WERI-Rb-1 (cell line): ENCODE measurements around the gene TMSB15C.
"Not testable (repeated sequence)": the region's sequence is repeated elsewhere in the genome, so short reads cannot be mapped to it uniquely, and the experiment has no call there.

Source experiments
- DNase-seq: peaks from one replicate; pipeline ENCODE4 v3.0.0-alpha.2; 2020
- H3K27ac ChIP-seq: fragments of 250-450 bp; sonication (Bioruptor Pico); 2 replicates; pipeline ENCODE4 v1.5.1; 2020; ENCODE audit warnings: mild to moderate bottlenecking, moderate library complexity
- H3K27me3 ChIP-seq: fragments of 250-450 bp; sonication (Bioruptor Pico); 2 replicates; pipeline ENCODE4 v1.5.1; 2021; ENCODE audit warnings: mild to moderate bottlenecking, low read depth, moderate library complexity; ENCODE audit not compliant: insufficient read depth, severe bottlenecking
- H3K36me3 ChIP-seq: fragments of 250-450 bp; sonication (Bioruptor Pico); 2 replicates; pipeline ENCODE4 v1.5.1; 2020; ENCODE audit warnings: mild to moderate bottlenecking, moderate library complexity
- H3K4me3 ChIP-seq: 2 replicates; pipeline ENCODE4 v1.5.1; 2011; ENCODE audit warnings: low read depth, mild to moderate bottlenecking, control low read depth, low read length
- H3K9me3 ChIP-seq: fragments of 250-450 bp; sonication (Bioruptor Pico); 2 replicates; pipeline ENCODE4 v1.5.1; 2021; ENCODE audit warnings: mild to moderate bottlenecking, moderate library complexity; ENCODE audit not compliant: severe bottlenecking
- CTCF ChIP-seq: IDR thresholded peaks from 2 replicates; pipeline ENCODE4 v1.5.1; 2011; ENCODE audit warnings: low read depth, mild to moderate bottlenecking, control low read depth, inconsistent platforms, low read length

The TMSB15C gene

GRCh38 chrX:104112326-104112951 is 36.4 kb upstream of the TMSB15C start, which contains the start of gene ZCCHC18:
Gene ZCCHC18, plus strand, starts transcription at chrX:104112523. Its CDS starts 1,589 bp downstream, at chrX:104114112.
- no peak for TF ChIP-seq CTCF
- Histone ChIP-seq H3K4me3 (peak within 1 kb of the TSS; percentile 49), H3K9me3 (no peaks in the 10 kb centered on the region), H3K36me3 (no peaks in the 10 kb centered on the region), H3K27ac (peak within 1 kb of the TSS; percentile 74), H3K27me3 (peaks cover 6% of the 10 kb centered on the region)
- peak; percentile 62 for DNase-seq

DNA sequence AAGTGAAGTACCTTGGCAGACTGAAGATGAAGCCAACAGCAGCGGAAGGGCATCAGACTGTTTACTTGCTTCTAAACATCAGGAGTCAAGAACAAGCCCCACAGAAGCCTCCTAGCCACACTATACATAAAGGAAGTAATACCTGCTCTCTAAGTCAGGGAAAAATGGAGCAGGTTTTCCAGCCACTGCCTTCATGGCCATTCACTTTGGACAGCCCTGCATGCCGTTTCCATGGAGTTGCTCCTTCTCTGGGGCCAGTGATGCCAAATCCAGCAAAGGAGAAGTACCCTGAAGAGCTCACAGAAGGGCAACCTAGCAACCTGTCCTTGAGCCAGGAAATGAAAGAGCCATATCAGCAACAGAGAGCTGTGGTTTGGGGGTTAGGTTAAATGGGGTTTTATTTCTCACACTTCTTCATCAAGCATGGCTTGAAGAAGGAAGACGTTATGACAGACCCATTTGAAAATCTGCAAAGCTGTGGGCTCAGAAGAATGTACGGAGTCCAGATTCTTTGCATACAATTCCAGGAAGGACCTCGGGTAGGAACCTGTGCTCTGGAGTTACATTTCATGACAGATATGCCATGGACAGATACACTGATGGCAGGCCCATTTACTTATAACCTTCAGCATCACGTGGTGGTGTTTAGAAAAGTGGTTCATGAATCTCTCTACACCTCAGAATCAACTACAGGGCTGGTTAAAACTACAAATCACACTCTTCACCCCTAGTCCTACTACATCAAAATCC is 34.6 kb upstream of the TMSB15C start:
- not testable (repeated sequence) for H3K36me3 ChIP-seq, H3K27ac ChIP-seq, H3K9me3 ChIP-seq, H3K27me3 ChIP-seq, H3K4me3 ChIP-seq, DNase-seq

- Histone ChIP-seq H3K9me3 (no peaks in the 10 kb centered on the region), H3K27me3 (peaks cover 6% of the 10 kb centered on the region), H3K36me3 (no peaks in the 10 kb centered on the region)
These were observed 32.9 kb upstream of the TMSB15C start for GRCh38 chrX:104108955-104109354.

GRCh38 chrX:104105330-104106262 is 29.6 kb upstream of the TMSB15C start:
- TF ChIP-seq CTCF: no peak

More at GRCh38 chrX:104108955-104109354, 32.9 kb upstream of the TMSB15C start:
- Histone ChIP-seq H3K27ac (no peak overlapping the region), H3K4me3 (no peak overlapping the region)
- DNase-seq: no peak
- no peak for TF ChIP-seq CTCF

GRCh38 chrX:104104676-104105075 is 28.6 kb upstream of the TMSB15C start:
- DNase-seq: no peak
- no peak for TF ChIP-seq CTCF

More at GRCh38 chrX:104105330-104106262, 29.6 kb upstream of the TMSB15C start:
- Histone ChIP-seq H3K4me3 (no peak overlapping the region), H3K36me3 (no peaks in the 10 kb centered on the region), H3K27me3 (no peaks in the 10 kb centered on the region), H3K27ac (no peak overlapping the region), H3K9me3 (no peaks in the 10 kb centered on the region)
- no peak for DNase-seq

DNA sequence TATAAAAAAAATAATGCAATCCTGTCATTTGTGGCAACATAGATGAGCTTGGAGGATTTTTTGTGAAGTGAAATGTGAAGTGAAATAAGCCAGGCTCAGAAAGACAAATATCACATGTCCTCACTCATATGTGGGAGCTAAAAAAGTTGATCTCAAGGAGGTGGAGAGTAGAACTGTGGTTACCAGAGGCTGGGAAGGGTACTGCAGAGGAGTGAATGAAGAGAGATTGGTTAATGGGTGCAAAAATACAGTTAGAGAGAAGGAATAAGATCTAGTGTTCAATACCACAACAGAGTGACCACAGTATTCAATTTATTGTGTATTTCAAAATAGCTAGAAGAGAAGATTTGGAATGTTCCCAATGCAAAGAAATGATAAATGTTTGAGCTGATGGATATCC is 22.9 kb upstream of the TMSB15C start:
- Histone ChIP-seq H3K9me3 (no peaks in the 10 kb centered on the region), H3K27me3 (peaks cover 10% of the 10 kb centered on the region), H3K36me3 (no peaks in the 10 kb centered on the region), H3K4me3 (no peak overlapping the region), H3K27ac (no peak overlapping the region)
- TF ChIP-seq CTCF: no peak
- no peak for DNase-seq

More at GRCh38 chrX:104104676-104105075, 28.6 kb upstream of the TMSB15C start:
- no peaks in the 10 kb centered on the region for H3K27me3 ChIP-seq
- H3K27ac ChIP-seq: no peak overlapping the region
- no peaks in the 10 kb centered on the region for H3K9me3 ChIP-seq
- H3K36me3 ChIP-seq: no peaks in the 10 kb centered on the region
- H3K4me3 ChIP-seq: no peak overlapping the region
